Measurements from ENCODE around the gene SPG7. TPM values are rescaled to one million over a fixed set of nuclear protein-coding genes. Genes with fewer than 3 reads are reported as not detected.

The SPG7 gene
- total RNA-seq, 2 donors from 2014 or later, result 85.6 to 105 TPM

- Histone ChIP-seq H3K9ac (ENCODE audit: low read depth in 2 of 2, low read length in 2 of 2) (peak within 1 kb of the TSS in 1 of 2 donors; percentile 35), H3K27ac (no peak within 1 kb of the TSS), H3K9me3 (no peaks in the 10 kb centered on the region), H3K27me3 (peaks cover 32% of the 10 kb centered on the region), H3K36me3 (no peaks in the 10 kb centered on the region), H3K4me1 (peaks cover 11% of the 10 kb centered on the region), H3K4me3 (peak within 1 kb of the TSS; percentile 26)
- no peak for DNase-seq
- TF ChIP-seq CTCF (IDR thresholded peaks at IDR 0.05), result no peak
- intact Hi-C loops (cut with DNase I), result loop anchor here (10.0 kb wide), 1 partner anchor 69 kb away; no protein-coding TSS in a partner anchor
Measured at GRCh38 chr16:89575247-89576152, 67.3 kb downstream of the SPG7 start, which contains the start of gene CPNE7. CPNE7 (plus strand) TSS chr16:89575758; CDS start chr16:89575898, 140 bp downstream.

GRCh38 chr16:89576153-89577054, 68.2 kb downstream of the SPG7 start:
- H3K9me3 ChIP-seq, result no peaks in the 10 kb centered on the region
- H3K9ac ChIP-seq (ENCODE audit: low read depth in 2 of 2, low read length in 2 of 2), result peak overlapping the region in 1 of 2 donors; percentile 35
- H3K4me1 ChIP-seq, result peaks cover 11% of the 10 kb centered on the region
- DNase-seq, result no peak
- no peak overlapping the region for H3K27ac ChIP-seq
- TF ChIP-seq CTCF (IDR thresholded peaks at IDR 0.05), result no peak
- peak overlapping the region; percentile 7 for H3K4me3 ChIP-seq
- H3K36me3 ChIP-seq, result no peaks in the 10 kb centered on the region
- H3K27me3 ChIP-seq, result peaks cover 32% of the 10 kb centered on the region
- intact Hi-C loops (cut with DNase I), result loop anchor here (10.0 kb wide), 1 partner anchor 68 kb away; no protein-coding TSS in a partner anchor

GRCh38 chr16:89577055-89577759, 69.0 kb downstream of the SPG7 start:
- intact Hi-C loops (cut with DNase I), result loop anchor here (10.0 kb wide), 1 partner anchor 68 kb away; no protein-coding TSS in a partner anchor
- H3K4me3 ChIP-seq, result no peak overlapping the region
- no peak overlapping the region for H3K27ac ChIP-seq
- H3K9ac ChIP-seq (ENCODE audit: low read depth in 2 of 2, low read length in 2 of 2), result no peak overlapping the region
- H3K9me3 ChIP-seq, result no peaks in the 10 kb centered on the region
- no peak for DNase-seq
- H3K27me3 ChIP-seq, result peaks cover 32% of the 10 kb centered on the region
- H3K4me1 ChIP-seq, result peaks cover 11% of the 10 kb centered on the region
- TF ChIP-seq CTCF (IDR thresholded peaks at IDR 0.05), result no peak
- no peaks in the 10 kb centered on the region for H3K36me3 ChIP-seq

- H3K36me3 ChIP-seq, result no peaks in the 10 kb centered on the region
- H3K27me3 ChIP-seq, result peaks cover 25% of the 10 kb centered on the region
- no peak overlapping the region for H3K9ac ChIP-seq (ENCODE audit: low read depth in 2 of 2, low read length in 2 of 2)
- H3K27ac ChIP-seq, result no peak overlapping the region
- TF ChIP-seq CTCF (IDR thresholded peaks at IDR 0.05), result no peak
- H3K4me1 ChIP-seq, result peaks cover 10% of the 10 kb centered on the region
- no peak overlapping the region for H3K4me3 ChIP-seq
- intact Hi-C loops (cut with DNase I), result loop anchor here (10.0 kb wide), 1 partner anchor 65 kb away; no protein-coding TSS in a partner anchor
- no peak for DNase-seq
- no peaks in the 10 kb centered on the region for H3K9me3 ChIP-seq
Measured at GRCh38 chr16:89579351-89579750, 71.1 kb downstream of the SPG7 start.

All from colonic mucosa (tissue), 4 donors.